ENCODE measurements around the gene MIPOL1.

DNA sequence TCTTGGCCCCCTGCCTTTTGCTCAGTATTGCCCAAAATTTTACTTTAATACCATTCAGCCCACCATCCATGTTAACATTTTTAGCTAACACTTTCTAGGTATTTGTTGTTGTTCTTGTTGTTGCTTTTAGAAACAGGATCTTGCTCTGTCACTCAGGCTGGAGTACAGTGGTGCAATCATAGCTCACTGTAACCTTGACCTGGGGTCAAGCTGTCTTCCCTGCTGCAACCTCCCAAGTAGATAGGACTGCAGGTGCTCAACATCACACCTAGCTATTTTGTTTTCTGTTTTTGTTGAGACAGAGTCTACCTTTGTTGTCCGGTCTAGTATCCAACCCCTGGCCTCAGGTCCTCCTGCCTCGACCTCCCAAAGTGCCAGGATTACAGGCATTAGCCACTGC, 4.0 kb downstream of the MIPOL1 start:
- TF ChIP-seq POLR2A (IDR thresholded peaks at IDR 0.05), result no peak
- no peak for TF ChIP-seq EP300 (IDR thresholded peaks at IDR 0.05)
- TF ChIP-seq, protein P1, sequence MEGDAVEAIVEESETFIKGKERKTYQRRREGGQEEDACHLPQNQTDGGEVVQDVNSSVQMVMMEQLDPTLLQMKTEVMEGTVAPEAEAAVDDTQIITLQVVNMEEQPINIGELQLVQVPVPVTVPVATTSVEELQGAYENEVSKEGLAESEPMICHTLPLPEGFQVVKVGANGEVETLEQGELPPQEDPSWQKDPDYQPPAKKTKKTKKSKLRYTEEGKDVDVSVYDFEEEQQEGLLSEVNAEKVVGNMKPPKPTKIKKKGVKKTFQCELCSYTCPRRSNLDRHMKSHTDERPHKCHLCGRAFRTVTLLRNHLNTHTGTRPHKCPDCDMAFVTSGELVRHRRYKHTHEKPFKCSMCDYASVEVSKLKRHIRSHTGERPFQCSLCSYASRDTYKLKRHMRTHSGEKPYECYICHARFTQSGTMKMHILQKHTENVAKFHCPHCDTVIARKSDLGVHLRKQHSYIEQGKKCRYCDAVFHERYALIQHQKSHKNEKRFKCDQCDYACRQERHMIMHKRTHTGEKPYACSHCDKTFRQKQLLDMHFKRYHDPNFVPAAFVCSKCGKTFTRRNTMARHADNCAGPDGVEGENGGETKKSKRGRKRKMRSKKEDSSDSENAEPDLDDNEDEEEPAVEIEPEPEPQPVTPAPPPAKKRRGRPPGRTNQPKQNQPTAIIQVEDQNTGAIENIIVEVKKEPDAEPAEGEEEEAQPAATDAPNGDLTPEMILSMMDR (IDR thresholded peaks at IDR 0.05), result no peak

All from ovary (tissue), 3 donors.